NCI-H1417 treated with DMSO at 0.1 percent for 48 hours (cell line): ENCODE data around the gene PIK3R3.

ENCODE experiments used
- DNase-seq: peaks from one replicate; lab custom pipeline; 2025; lab: John Stamatoyannopoulos, UW

PIK3R3 gene

DNA sequence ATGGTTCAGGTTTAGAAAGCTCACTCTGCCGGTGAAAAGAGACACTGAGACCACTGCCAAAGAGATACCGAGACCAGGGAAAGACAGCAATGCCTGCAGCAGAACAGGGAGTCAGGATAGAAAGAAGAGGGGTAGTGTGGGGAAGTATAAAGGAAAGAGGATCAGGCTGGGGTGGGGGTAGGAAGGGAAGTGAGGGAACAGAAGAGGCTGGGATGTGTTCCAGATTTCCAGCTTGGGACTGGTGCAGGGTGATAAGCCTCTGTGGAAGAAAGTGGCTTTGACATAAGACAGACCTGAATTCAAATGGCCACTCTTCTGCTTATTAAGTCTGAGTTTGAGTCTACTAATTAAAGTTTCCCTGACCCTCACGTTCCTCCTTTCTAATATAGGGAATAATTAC is 105.9 kb downstream of the PIK3R3 start:
- DNase-seq = no peak

DNA sequence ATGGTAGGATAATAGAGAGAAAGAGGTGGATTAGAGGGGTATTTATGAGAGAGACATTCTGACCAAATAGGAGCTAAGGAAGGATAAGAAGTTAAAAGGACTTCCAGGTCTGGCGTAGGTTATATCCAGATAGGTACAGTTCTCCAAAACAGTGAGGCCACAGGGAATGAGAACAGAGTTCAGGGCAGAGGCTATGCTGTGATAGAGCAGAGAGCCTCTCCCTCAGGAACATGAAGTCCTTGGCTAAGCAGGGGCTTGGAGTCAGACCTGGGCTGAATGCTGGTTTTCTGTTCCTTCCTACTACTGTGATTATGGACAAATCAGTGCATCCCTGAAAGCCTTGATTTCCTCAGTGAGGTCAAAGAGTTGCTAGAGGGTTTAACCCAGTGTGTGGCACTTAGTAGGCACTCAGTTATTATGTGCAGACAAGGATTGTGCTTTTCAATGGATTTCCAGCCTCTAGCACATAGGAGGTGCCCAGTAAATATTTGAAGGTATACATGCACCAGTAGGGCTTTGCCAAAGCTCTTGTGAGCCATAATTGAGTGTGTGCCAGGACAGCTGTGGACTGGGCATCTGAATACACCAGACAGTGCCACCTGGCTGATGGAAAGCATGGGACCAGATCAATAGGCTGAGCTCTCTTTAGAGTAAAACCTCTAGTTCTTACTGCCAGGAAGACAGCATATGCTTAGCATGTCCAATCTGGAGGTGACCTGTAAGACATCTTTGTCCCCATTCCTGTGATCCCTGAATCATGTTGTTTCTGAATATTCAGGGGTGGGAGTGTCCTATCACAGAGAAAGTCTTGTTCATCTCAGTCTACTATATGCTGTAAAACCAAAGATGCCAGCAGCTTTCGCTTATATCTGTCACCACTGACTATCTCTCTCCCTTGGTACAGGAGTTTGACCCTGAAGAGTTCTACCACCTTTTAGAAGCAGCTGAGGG is 111.1 kb downstream of the PIK3R3 start:
- DNase-seq = no peak

GRCh38 chr1:46020010-46020409 is 112.4 kb downstream of the PIK3R3 start:
- DNase-seq = no peak

DNA sequence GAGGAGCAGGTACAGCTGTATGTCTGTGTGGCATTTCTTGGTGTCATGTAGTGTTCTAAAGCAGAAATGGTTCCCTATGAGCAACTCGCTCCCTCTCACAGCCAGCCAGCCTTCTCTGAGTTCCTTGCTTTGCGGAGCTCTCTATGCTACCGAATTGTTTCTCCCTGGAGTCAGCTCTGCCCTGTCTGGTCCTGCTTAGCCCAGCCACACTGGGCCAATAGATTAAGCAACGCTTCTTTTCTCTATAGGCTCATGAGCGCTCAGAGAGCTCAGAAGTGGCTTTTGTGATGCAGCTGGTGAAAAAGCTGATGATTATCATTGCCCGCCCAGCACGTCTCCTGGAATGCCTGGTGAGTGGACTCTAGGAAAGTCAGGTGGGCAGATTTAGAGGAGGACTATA is 113.1 kb downstream of the PIK3R3 start:
- DNase-seq = no peak

GRCh38 chr1:46017876-46018503 is 114.4 kb downstream of the PIK3R3 start:
- DNase-seq = no peak

DNA sequence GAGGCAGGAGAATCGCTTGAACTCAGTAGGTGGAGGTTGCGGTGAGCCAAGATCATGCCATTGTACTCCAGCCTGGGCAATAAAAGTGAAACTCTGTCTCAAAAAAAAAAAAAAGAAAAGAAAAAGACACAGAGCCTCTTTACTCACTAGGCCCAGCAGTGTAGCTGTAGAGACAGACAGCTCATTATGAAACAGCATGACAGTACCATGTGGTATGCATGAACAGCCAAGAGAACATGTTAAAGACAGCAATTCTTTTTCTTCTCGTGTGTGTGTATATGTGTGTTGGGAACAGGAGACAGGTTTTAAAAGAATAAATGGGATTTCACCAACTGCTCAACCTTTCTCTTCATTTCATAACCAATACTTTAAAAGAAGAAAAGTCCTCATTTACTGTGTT is 118.8 kb downstream of the PIK3R3 start:
- no peak for DNase-seq

GRCh38 chr1:46012236-46012635 is 120.2 kb downstream of the PIK3R3 start:
- no peak for DNase-seq

- no peak for DNase-seq
Observed at GRCh38 chr1:46011121-46011695, 121.2 kb downstream of the PIK3R3 start.

- no peak for DNase-seq
Observed at GRCh38 chr1:46010611-46011010, 121.8 kb downstream of the PIK3R3 start.

- no peak for DNase-seq
Observed at GRCh38 chr1:46008585-46008984, 123.8 kb downstream of the PIK3R3 start.

GRCh38 chr1:46005594-46005993 is 126.8 kb downstream of the PIK3R3 start:
- DNase-seq = no peak

DNA sequence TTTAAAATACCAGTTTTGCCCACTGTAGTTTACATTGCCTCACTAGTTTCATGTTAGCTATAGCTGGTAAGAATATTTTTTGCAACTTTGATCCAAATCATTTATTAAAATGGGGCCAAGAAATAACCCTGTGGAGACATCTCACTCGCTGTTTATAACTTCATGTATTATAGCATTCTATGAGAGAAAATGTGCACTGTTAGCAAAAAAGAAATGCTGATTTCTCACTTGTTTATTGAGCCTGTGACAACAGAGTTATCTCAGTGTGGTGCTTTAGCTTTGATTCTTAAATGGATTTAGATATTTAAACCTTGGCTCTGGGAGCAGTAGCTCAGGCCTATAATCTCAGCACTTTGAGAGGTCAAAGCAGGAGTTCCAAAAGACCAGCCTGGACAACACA is 127.9 kb downstream of the PIK3R3 start:
- no peak for DNase-seq

GRCh38 chr1:46003315-46003714 is 129.1 kb downstream of the PIK3R3 start:
- DNase-seq = no peak

DNA sequence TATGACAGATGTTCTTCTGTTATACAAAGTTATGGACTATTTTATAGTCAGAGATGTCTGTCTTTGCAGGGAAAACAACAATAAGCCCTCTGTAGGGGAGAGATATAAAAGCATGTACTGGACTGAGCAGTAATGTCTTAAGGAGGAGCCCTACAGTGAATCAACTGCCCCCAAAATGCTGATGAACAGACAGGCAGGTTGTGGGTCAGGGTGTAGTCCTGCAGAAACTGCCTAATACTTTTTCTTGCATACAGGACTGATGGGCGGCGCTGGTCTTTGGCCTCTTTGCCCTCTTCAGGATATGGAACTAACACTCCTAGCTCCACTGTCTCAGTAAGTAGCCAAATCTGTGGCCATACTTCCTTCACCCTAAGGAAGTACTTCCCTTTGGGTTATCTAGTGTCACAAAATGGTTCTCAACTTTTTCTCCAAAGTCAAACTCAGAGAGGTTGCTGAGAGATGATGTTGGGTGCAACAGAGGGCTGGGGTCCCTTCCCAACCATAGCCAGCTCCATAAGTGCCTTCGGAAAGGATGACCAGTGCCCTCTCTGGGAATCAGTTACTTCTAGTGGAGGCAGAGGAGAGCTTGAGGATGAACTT is 129.8 kb downstream of the PIK3R3 start:
- DNase-seq = no peak

GRCh38 chr1:46001081-46001785 is 131.2 kb downstream of the PIK3R3 start:
- no peak for DNase-seq

DNA sequence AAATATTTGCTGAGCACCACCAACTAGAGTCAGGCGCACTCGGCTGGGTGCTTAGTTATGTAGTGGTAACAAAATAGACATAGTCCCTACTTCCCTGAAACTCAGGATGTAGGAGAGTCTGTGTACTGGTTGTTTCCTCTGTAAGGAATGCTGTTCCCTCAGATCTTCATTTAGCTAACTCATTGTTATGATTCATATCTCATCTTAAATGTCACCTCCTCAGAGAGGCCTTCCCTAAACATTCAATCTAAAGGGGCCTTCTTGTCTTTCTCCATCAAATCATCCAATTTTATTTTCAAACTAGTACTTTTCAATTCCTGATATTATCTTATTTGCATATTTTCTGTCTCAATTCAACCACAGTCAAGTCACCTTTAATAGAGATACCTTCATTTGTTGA is 132.9 kb downstream of the PIK3R3 start:
- DNase-seq = no peak

DNA sequence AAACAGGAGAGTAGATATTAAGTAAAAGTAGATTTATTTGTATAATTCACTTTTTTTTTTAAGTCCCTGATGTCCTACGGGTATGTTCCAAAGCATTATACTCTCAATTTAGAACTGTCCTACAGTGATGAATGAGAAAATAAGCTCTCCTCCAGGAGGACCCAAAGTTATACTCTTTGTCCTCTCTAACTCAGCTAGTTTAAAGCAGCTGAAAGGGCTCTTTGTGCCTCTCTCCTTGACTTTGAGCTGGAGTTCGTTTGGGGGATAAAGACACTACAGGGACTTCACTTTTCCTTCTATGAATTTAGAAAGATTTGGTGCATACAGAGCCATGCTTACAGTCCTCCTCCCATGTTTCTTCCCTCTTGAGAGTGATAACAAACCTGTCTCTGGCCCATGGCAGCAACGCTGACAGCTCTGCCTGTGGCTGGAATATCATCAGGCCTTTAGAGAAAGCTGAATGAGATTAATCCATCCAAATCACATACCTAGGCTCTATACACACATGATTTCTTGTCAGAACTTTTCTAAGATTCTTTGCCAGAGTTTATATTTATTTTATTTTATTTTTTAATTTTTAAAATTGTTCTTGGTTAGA is 134.3 kb downstream of the PIK3R3 start:
- DNase-seq = no peak

GRCh38 chr1:45995298-45995697 is 137.1 kb downstream of the PIK3R3 start:
- DNase-seq = no peak

- DNase-seq = no peak
Observed at GRCh38 chr1:45994423-45994822, 138.0 kb downstream of the PIK3R3 start.
